Activated naive CD8-positive, alpha-beta T cell treated with anti-CD3 and anti-CD28 coated beads, Interleukin-2, amount 10 ng/mL, durations not matched to agents 7 days and 5 days (primary cell): ENCODE measurements around the gene ZDHHC11B. TPM values are rescaled to one million over a fixed set of nuclear protein-coding genes. Genes with fewer than 3 reads are reported as not detected.
"Not testable (repeated sequence)": the region's sequence is repeated elsewhere in the genome, so short reads cannot be mapped to it uniquely, and the experiment has no call there.

Experiments
- ATAC-seq: fragments of 150-1000 bp; cut with Tn5 transposase; one replicate; pipeline ENCODE4 v1.10.0; 2021; ENCODE audit warnings: low read depth, moderate library complexity
- POLR2A ChIA-PET: fragments of 350-600 bp; sonication (Branson Sonifier 250); formaldehyde crosslinking; loops from one replicate; lab custom pipeline; 2021; ENCODE audit warnings: antibody characterized with exemption; lab: Charles Lee
- DNase-seq: peaks from one replicate; pipeline ENCODE4 v3.0.0; 2021
- H3K27ac Mint-ChIP-seq: one replicate; pipeline ENCODE4 v1.8.0; 2022; ENCODE audit warnings: mild to moderate bottlenecking, mixed read lengths
- H3K27me3 Mint-ChIP-seq: one replicate; pipeline ENCODE4 v1.8.0; 2022; ENCODE audit warnings: mild to moderate bottlenecking, moderate library complexity, mixed read lengths
- H3K36me3 Mint-ChIP-seq: one replicate; pipeline ENCODE4 v1.8.0; 2021; ENCODE audit warnings: mild to moderate bottlenecking, mixed read lengths
- H3K4me1 Mint-ChIP-seq: one replicate; pipeline ENCODE4 v1.8.0; 2021; ENCODE audit warnings: mixed read lengths
- H3K4me3 Mint-ChIP-seq: one replicate; pipeline ENCODE4 v1.8.0; 2022; ENCODE audit warnings: mild to moderate bottlenecking, moderate library complexity, mixed read lengths
- H3K9me3 Mint-ChIP-seq: one replicate; pipeline ENCODE4 v1.8.0; 2021; ENCODE audit warnings: mixed read lengths
- total RNA-seq, 2 experiments: library from RNA; stranded (reverse); gene quantifications; one replicate each; pipeline ENCODE4 v1.2.3, GENCODE V29; 2021

The ZDHHC11B gene
- 1 to 10 TPM; 2.0 to 2.4 TPM for total RNA-seq

GRCh38 chr5:784428-785177, at the start of gene ZDHHC11B:
TSS of gene ZDHHC11B (minus strand) at chr5:784729. CDS start at chr5:766919, 17,810 bp downstream.
- H3K36me3 Mint-ChIP-seq, H3K4me1 Mint-ChIP-seq, H3K27me3 Mint-ChIP-seq, H3K27ac Mint-ChIP-seq, H3K9me3 Mint-ChIP-seq, POLR2A ChIA-PET: not testable (repeated sequence)
- DNase-seq (peak; percentile 86), ATAC-seq (peak; percentile 86)
- peak within 1 kb of the TSS; percentile 77 for H3K4me3 Mint-ChIP-seq

- not testable (repeated sequence) for H3K4me3 Mint-ChIP-seq
Measured at GRCh38 chr5:834013-834412, 49.5 kb upstream of the ZDHHC11B start.

GRCh38 chr5:828194-828593, 43.7 kb upstream of the ZDHHC11B start:
- ATAC-seq, DNase-seq, H3K36me3 Mint-ChIP-seq, H3K4me3 Mint-ChIP-seq, H3K4me1 Mint-ChIP-seq, H3K9me3 Mint-ChIP-seq, H3K27me3 Mint-ChIP-seq, H3K27ac Mint-ChIP-seq, POLR2A ChIA-PET: not testable (repeated sequence)

More at GRCh38 chr5:834013-834412, 49.5 kb upstream of the ZDHHC11B start:
- H3K27ac Mint-ChIP-seq, H3K4me1 Mint-ChIP-seq, H3K36me3 Mint-ChIP-seq, H3K9me3 Mint-ChIP-seq, POLR2A ChIA-PET, ATAC-seq, DNase-seq, H3K27me3 Mint-ChIP-seq: not testable (repeated sequence)

- H3K9me3 Mint-ChIP-seq, DNase-seq, ATAC-seq, H3K4me1 Mint-ChIP-seq, H3K4me3 Mint-ChIP-seq, H3K27ac Mint-ChIP-seq, POLR2A ChIA-PET, H3K27me3 Mint-ChIP-seq: not testable (repeated sequence)
- peaks cover 11% of the 10 kb centered on the region for H3K36me3 Mint-ChIP-seq
Measured at GRCh38 chr5:825544-825943, 41.0 kb upstream of the ZDHHC11B start.

GRCh38 chr5:821504-821903, 37.0 kb upstream of the ZDHHC11B start:
- H3K4me1 Mint-ChIP-seq, result no peaks in the 10 kb centered on the region
- no peak overlapping the region for H3K27ac Mint-ChIP-seq
- H3K36me3 Mint-ChIP-seq, result peaks cover 13% of the 10 kb centered on the region
- H3K4me3 Mint-ChIP-seq, result no peak overlapping the region
- POLR2A ChIA-PET, result no interaction called here
- DNase-seq (no peak), ATAC-seq (no peak)
- H3K9me3 Mint-ChIP-seq, result no peaks in the 10 kb centered on the region
- H3K27me3 Mint-ChIP-seq, result no peaks in the 10 kb centered on the region

- DNase-seq (no peak), ATAC-seq (no peak)
- POLR2A ChIA-PET, result no interaction called here
- no peak overlapping the region for H3K4me3 Mint-ChIP-seq
- H3K4me1 Mint-ChIP-seq, result no peaks in the 10 kb centered on the region
- H3K27me3 Mint-ChIP-seq, result peaks cover 2% of the 10 kb centered on the region
- H3K9me3 Mint-ChIP-seq, result no peaks in the 10 kb centered on the region
- peaks cover 15% of the 10 kb centered on the region for H3K36me3 Mint-ChIP-seq
- H3K27ac Mint-ChIP-seq, result no peak overlapping the region
Measured at GRCh38 chr5:820245-820644, 35.7 kb upstream of the ZDHHC11B start.

GRCh38 chr5:819078-819477, 34.5 kb upstream of the ZDHHC11B start:
- Mint-ChIP-seq H3K4me3 (no peak overlapping the region), H3K4me1 (no peaks in the 10 kb centered on the region), H3K36me3 (peaks cover 13% of the 10 kb centered on the region), H3K9me3 (no peaks in the 10 kb centered on the region), H3K27me3 (peaks cover 2% of the 10 kb centered on the region), H3K27ac (no peak overlapping the region)
- POLR2A ChIA-PET, result no interaction called here
- DNase-seq, result no peak
- no peak for ATAC-seq

GRCh38 chr5:816176-816575, 31.6 kb upstream of the ZDHHC11B start:
- H3K36me3 Mint-ChIP-seq, result peaks cover 10% of the 10 kb centered on the region
- ATAC-seq (no peak), DNase-seq (no peak)
- no peaks in the 10 kb centered on the region for H3K4me1 Mint-ChIP-seq
- H3K4me3 Mint-ChIP-seq, result no peak overlapping the region
- POLR2A ChIA-PET, result no interaction called here
- no peak overlapping the region for H3K27ac Mint-ChIP-seq
- H3K9me3 Mint-ChIP-seq, result no peaks in the 10 kb centered on the region
- H3K27me3 Mint-ChIP-seq, result peaks cover 2% of the 10 kb centered on the region

- no peak for ATAC-seq
- Mint-ChIP-seq H3K4me1 (no peaks in the 10 kb centered on the region), H3K36me3 (peaks cover 10% of the 10 kb centered on the region), H3K27me3 (peaks cover 2% of the 10 kb centered on the region), H3K9me3 (no peaks in the 10 kb centered on the region), H3K4me3 (no peak overlapping the region), H3K27ac (no peak overlapping the region)
- DNase-seq, result no peak
- POLR2A ChIA-PET, result no interaction called here
Measured at GRCh38 chr5:815449-815848, 30.9 kb upstream of the ZDHHC11B start.

GRCh38 chr5:813575-813974, 29.0 kb upstream of the ZDHHC11B start:
- H3K4me1 Mint-ChIP-seq, POLR2A ChIA-PET, H3K36me3 Mint-ChIP-seq, H3K9me3 Mint-ChIP-seq, H3K27me3 Mint-ChIP-seq, DNase-seq, H3K4me3 Mint-ChIP-seq, H3K27ac Mint-ChIP-seq, ATAC-seq: not testable (repeated sequence)

- H3K27ac Mint-ChIP-seq, H3K9me3 Mint-ChIP-seq, POLR2A ChIA-PET, DNase-seq, ATAC-seq, H3K36me3 Mint-ChIP-seq, H3K27me3 Mint-ChIP-seq, H3K4me3 Mint-ChIP-seq, H3K4me1 Mint-ChIP-seq: not testable (repeated sequence)
Measured at GRCh38 chr5:811384-811783, 26.9 kb upstream of the ZDHHC11B start.

- H3K27ac Mint-ChIP-seq, ATAC-seq, H3K9me3 Mint-ChIP-seq, H3K36me3 Mint-ChIP-seq, H3K4me1 Mint-ChIP-seq, DNase-seq, POLR2A ChIA-PET, H3K4me3 Mint-ChIP-seq, H3K27me3 Mint-ChIP-seq: not testable (repeated sequence)
Measured at GRCh38 chr5:807719-808514, 23.4 kb upstream of the ZDHHC11B start.

- Mint-ChIP-seq H3K27ac (no peak overlapping the region), H3K27me3 (peaks cover 10% of the 10 kb centered on the region), H3K4me3 (no peak overlapping the region), H3K36me3 (peaks cover 12% of the 10 kb centered on the region), H3K9me3 (peaks cover 12% of the 10 kb centered on the region), H3K4me1 (no peaks in the 10 kb centered on the region)
- POLR2A ChIA-PET, result no interaction called here
- ATAC-seq, result no peak
- DNase-seq, result no peak
Measured at GRCh38 chr5:801472-801871, 16.9 kb upstream of the ZDHHC11B start.

GRCh38 chr5:801055-801454, 16.5 kb upstream of the ZDHHC11B start:
- ATAC-seq, DNase-seq, H3K27ac Mint-ChIP-seq, H3K4me3 Mint-ChIP-seq, H3K27me3 Mint-ChIP-seq, H3K4me1 Mint-ChIP-seq, POLR2A ChIA-PET: not testable (repeated sequence)
- Mint-ChIP-seq H3K9me3 (peaks cover 12% of the 10 kb centered on the region), H3K36me3 (peaks cover 12% of the 10 kb centered on the region)
